GM12872 (cell line): Measurements from ENCODE around the gene CYP19A1.

Experiments
- CTCF ChIP-seq: IDR thresholded peaks from 3 replicates; pipeline ENCODE4 v1.5.1; 2011; ENCODE audit warnings: low read depth, mild to moderate bottlenecking, low read length, moderate library complexity; ENCODE audit not compliant: insufficient read depth

Gene CYP19A1

GRCh38 chr15:51255533-51255932 lies 82.9 kb downstream of the CYP19A1 start:
- TF ChIP-seq CTCF: no peak

- no peak for TF ChIP-seq CTCF
Measured at GRCh38 chr15:51253366-51253765, 85.0 kb downstream of the CYP19A1 start.

GRCh38 chr15:51252671-51253070 lies 85.7 kb downstream of the CYP19A1 start:
- TF ChIP-seq CTCF: no peak

GRCh38 chr15:51251556-51251955 lies 86.8 kb downstream of the CYP19A1 start:
- TF ChIP-seq CTCF: no peak

- no peak for TF ChIP-seq CTCF
Measured at GRCh38 chr15:51250217-51251011, 88.0 kb downstream of the CYP19A1 start.

GRCh38 chr15:51245628-51246027 lies 92.8 kb downstream of the CYP19A1 start:
- TF ChIP-seq CTCF: no peak

GRCh38 chr15:51244423-51244869 lies 94.0 kb downstream of the CYP19A1 start:
- TF ChIP-seq CTCF: no peak
